Measurements from ENCODE around the gene CBARP.

The CBARP gene

GRCh38 chr19:1182068-1182467 is 55.7 kb downstream of the CBARP start:
- no peaks in the 10 kb centered on the region for H3K4me1 ChIP-seq
- H3K36me3 ChIP-seq (replicated peaks) = no peaks in the 10 kb centered on the region
- no peaks in the 10 kb centered on the region for H3K27me3 ChIP-seq (ENCODE audit: low read depth)
- no peak overlapping the region for H3K4me3 ChIP-seq
- in situ Hi-C loops (cut with MboI; ENCODE audit: low sequenced_read_pairs) = no loop called here
- H3K9me3 ChIP-seq = no peaks in the 10 kb centered on the region
- DNase-seq (ENCODE audit: low spot score in 2 of 2) = no peak

- no peaks in the 10 kb centered on the region for H3K27me3 ChIP-seq (ENCODE audit: low read depth)
- H3K9me3 ChIP-seq = no peaks in the 10 kb centered on the region
- no peak for DNase-seq (ENCODE audit: low spot score in 2 of 2)
- H3K4me1 ChIP-seq = no peaks in the 10 kb centered on the region
- in situ Hi-C loops (cut with MboI; ENCODE audit: low sequenced_read_pairs) = no loop called here
- no peak overlapping the region for H3K4me3 ChIP-seq
- no peaks in the 10 kb centered on the region for H3K36me3 ChIP-seq (replicated peaks)
Measured at GRCh38 chr19:1181606-1182005, 56.2 kb downstream of the CBARP start.

Measured in HAP-1 (cell line).